ENCODE data around the gene SLC26A1.

DNA sequence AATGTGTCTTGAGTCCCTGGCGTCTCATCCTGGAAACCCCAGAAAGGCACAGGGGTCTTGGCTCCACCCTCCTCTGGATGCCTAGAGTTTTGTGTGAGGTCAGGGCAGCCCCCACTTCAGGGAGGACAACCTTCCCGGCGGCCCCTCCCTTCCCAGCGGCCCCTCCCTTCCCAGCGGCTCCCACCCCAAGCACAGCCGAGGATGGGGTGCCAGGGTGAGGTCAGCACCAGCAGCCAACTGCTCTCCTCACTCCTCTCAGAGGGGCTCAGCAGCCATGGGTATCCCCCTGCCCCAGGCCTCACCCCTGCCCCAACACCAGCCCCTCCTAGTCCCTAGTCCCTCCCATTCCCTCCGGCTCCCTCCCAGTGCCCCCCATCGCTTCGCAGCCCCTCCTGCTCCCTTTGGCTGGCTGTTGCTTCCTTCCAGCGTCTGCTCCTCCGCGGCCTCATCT, 37.2 kb downstream of the SLC26A1 start:
- TF ChIP-seq POLR2A (IDR thresholded peaks at IDR 0.05) (no peak), CTCF (IDR thresholded peaks at IDR 0.05) (no peak)
